GM18870 (cell line): ENCODE results near the gene GRIA1.

Experiments
- ATAC-seq: cut with Tn5 transposase; IDR thresholded peaks from one replicate; pipeline ENCODE4 v1.9.1; 2021; ENCODE audit warnings: moderate library complexity; ENCODE audit not compliant: unreplicated experiment

GRIA1 gene

DNA sequence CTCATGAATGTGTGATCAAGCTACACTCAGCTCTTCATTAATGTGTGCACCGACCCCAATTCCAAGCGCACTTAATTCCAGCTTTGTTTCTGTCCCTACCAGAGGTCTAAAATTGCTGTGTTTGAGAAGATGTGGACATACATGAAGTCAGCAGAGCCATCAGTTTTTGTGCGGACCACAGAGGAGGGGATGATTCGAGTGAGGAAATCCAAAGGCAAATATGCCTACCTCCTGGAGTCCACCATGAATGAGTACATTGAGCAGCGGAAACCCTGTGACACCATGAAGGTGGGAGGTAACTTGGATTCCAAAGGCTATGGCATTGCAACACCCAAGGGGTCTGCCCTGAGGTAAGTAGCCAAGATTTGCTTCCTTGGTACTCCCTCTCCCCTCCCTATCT lies 279.6 kb downstream of the GRIA1 start:
- no peak for ATAC-seq

DNA sequence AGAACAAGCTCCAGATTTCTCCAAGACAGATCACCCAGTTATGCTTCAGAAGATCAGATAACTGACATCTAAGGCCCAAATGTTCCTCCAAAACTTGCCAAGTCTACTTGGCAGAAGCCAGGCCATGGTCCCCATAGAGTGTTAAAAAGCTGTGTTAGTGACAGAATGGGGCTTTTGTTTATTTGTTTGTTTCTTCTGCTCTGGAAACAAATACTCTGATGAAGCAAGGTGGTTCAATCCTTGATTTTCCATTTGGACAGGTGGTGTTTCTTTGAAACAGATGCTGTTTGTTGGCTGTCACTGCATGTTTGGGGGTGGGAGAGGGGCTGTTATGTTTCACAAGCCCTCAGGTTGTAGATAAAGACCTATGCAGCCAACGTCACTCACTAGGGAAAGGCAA lies 284.2 kb downstream of the GRIA1 start:
- ATAC-seq = no peak

DNA sequence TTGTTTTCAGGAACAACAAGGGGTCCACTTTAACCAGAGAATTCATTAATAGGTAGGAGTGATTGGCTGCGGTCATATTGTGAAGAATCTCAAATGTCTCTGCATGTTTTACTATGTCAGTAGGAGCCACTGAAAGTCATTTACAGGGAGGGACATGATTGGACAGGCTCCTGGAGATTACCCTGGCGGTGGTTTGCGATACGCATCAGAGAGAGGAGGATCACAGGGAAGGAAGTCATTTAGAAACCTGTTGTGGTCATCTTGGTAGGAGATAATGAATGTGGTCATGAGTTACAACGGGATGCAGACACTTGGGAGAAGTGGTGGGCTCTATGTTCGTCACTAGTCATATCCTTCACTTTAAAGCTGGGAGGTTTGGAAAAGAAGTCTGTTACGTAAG lies 285.5 kb downstream of the GRIA1 start:
- no peak for ATAC-seq

DNA sequence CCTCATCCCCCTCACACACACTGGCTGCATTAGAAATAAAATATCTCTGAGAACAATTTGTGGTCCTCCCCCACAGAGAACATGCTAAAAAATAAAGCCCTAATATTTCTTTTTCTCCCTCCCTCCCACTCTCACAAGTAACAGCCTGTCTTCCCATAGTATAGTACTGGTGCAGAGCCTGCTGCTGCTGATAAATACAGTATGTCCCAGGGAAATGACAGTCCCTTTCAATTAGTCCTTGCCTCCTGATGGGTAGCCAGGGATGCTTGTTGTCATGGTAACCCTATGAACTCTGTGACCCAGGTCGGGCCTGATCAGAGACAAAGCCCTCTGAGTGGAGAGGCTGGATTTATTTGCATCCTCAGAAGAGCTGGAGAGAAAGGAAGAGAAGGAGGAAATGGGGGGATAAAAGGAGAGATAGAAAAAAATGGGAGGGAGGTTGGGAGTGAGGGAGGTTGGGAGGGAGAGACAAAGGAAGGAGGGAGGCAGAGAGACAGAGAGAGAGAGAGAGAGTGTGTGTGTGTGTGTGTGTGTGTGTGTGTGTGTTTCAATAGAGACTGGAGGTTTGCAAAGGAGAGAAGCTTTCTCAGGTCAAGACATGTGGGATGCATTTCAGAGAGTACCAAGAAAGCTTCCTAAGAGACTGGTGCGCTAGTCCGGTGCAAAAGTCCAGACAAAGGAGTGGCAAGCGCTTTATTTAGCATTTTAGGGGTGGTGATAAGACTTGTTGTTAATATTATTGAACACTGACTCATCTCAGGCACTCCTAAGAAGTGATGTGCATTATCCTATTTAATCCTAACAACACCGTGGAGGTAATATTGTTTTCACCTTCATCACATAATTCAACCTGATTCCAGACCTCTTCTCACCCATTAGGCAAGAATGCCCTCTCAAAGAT lies 287.5 kb downstream of the GRIA1 start:
- no peak for ATAC-seq

DNA sequence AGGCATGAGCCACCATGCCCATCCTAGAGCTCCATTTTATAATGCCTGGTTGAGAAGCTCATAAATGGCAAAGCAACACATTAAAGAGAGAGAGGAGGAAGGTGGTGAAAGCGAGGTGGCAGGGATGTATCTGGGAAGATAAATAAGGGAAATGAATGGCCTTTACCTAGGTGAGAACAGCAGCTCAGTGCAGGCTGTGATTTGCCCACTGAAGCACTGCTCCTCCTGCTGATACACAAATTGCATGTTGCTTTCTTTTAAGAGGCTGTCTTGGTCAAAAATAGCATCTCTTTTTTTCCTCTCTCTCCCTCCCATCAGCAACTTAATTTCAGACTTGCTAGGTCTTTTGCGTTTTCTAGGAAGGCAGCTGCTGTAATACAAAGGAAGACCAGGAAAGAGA lies 289.4 kb downstream of the GRIA1 start:
- ATAC-seq = no peak

DNA sequence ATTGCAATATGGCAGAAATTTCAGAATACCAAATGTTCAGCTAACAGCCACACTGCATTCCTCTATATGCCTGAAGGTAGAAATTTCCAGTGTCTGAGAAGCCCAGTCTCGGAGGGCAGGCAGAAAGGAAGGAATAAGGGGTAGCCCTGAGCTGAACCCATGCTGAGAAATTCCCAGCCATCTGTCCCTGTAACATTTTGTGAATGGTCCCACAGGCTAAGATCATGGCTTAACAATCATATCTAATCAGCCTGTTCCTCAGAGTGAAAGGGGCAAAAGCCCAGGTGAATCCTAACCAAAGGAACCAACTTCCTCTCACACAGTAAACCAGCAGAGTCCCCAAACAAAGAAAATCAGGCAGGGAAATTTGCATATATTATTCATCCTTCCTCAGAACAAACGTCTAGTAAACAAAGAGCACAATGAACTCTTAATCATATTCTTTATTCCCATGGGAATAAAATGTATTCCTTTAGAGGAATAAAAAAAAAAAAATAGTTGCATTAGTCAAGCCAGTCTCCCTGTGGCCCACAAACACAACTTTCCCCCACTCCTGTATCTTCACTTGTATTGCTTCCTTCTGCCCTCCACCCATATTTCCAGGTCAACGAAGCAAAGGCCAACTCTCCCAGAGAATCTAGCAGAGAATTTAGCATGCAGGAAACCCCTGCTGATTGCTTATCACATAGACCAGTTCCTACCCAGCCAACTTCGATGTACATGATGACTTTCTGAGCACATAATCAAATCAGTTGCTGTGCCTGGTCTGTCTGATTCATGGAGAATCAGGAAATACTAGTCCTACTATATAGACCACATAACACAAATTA lies 290.6 kb downstream of the GRIA1 start:
- ATAC-seq = no peak

DNA sequence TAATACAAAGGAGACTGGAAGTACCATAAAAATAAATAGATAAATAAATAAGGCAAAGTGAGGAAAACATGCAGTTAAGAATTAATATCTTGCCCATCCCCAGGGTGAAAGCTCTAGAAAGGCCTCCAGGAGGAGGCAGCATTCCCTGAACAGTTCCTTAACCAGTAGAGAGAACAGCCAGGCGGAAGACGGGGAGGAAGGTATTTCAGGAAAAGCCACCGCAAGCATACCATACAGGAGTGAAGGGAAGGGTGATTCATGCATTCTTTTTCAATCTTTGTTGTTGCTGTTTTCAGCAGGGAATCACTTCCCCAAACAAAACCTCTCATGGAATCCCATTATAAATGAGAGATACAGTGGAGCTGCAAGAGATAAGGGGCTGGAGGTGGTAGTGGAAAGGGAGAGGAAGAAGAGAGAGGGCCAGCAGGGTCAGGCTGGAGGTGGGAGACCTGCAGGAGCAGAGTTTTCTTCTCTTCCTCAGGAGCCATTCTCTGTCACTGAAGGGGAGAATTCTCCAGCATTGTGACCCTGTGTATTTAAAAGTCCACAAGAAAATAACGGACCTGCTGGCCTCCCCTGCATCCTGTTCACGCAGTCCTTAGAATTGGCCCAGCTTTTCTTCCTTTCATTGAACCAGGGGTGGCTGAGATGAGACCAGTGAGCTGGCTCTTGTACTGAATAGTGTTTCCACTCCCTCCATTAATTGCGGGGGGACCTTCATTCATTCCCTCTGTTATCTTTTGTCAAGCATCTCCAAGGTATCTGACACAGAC lies 292.3 kb downstream of the GRIA1 start:
- no peak for ATAC-seq

DNA sequence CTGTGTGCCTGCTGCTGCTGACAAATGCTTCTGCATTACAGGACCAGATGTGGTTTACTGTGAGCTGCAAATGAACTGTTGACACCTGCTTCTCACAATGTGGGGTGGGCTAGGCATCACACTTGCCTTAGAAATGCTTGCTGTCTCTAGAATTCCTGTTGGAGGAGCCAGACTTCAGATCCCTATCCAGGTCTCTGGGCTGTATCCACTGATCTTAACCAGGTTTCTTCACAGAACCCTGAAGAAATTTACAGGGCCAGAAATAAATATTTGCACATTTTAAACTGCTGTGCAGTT lies 292.8 kb downstream of the GRIA1 start:
- no peak for ATAC-seq

DNA sequence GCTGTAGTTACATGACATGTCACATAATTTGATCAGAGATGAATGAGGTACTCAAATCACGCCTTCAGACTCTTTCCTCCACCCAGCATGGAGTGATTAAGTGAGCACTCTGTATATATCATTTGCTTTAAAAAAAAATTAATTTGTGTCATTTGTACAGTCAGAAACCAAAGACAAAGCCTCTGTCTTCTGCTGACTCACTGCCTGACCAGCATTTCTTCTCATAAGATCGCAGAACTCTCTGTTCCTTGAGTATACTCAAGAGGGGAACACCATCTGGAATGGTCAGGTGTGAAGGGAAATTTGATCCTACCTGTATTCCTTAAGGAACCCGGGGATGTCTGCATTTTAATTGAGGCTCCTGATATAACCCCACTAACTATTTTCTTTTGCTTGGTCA lies 293.8 kb downstream of the GRIA1 start:
- ATAC-seq = no peak

DNA sequence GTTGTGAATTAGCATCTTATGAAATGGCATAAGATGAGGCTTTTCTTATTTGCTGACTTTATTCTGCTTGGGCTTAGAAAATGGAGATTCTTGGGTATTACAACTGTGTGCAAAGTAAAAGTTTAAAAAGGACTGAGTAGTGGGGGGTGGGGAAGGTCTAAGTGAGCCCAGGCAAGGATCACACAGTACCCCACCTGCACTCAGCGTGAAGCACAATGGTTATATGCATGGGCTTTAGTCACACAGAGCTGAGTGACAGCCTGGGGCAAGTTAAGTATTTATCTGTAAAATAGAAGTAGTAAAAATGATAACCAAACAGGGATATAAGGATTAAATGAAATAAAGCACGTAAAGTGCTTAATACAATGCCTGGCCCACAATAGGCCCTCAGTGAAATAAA lies 300.9 kb downstream of the GRIA1 start:
- ATAC-seq = no peak

DNA sequence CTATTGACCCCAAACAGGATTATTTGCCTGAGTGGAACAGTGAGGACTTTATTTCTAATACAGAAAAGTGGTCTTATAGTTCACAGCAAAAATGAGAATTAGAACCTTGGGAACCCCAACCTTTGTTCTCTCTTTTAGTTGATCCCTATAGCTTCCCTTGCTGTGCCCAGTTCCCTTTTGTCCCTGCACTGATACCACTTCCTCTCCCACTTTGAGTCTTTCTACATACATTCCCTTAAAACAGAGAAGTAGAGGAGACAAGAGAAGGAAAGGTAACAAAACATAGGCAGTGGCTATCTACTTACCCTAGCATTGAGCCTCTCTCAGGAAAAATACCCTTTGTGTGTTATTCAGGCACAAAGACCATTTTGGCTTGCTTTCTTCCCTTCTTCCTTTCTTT lies 301.8 kb downstream of the GRIA1 start:
- no peak for ATAC-seq

DNA sequence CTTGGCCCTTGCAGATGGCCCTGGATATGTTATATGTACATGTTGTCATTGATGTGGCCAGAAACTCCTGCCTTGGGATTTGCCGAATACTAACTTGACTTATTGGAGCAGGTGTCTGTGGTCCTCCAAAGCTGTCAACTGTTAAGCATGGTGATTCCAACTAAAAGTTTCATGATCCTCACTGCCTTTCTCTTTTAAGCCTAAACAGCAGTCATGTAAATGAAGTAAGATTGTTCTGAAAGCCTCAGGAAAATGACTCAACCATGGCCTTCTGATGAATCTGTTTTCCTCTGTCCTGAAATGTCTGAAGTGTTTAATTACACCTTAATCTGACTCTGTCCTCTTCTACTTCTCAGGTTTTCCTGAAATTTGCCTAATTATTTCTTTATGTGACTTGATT lies 303.2 kb downstream of the GRIA1 start:
- no peak for ATAC-seq

DNA sequence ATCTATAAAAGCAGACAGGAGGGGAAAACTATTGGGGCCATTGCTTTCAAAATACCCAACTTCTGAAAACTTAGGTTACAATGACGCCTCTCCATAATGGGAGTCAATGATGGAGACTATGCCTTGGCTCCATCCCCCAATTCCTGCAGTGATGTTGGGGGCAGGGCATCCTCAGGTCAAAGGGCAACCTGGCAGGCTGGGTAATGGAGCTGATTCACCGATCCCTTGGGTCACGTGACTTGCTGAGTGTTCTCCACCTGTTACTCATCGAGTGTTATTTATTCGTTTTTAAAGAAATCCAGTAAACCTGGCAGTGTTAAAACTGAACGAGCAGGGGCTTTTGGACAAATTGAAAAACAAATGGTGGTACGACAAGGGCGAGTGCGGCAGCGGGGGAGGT lies 303.9 kb downstream of the GRIA1 start:
- no peak for ATAC-seq

DNA sequence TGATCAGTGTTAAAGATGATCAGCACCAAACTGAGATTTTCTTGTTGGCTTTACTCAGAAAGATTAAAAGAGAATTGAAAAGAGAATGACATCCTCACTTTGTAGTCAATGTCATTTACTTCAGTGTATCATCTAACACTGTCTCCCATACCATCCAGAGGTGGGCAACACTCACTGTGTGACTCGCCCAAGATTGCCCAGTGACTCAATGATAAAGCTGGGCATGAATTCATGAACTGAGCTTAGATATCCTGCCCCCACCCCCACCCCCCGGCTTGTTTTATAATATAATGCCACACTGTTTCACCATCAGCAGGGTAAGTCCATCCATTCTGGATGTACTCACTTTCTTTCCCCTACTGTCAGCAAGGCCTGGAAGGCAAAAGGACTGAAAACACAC lies 306.1 kb downstream of the GRIA1 start:
- no peak for ATAC-seq

DNA sequence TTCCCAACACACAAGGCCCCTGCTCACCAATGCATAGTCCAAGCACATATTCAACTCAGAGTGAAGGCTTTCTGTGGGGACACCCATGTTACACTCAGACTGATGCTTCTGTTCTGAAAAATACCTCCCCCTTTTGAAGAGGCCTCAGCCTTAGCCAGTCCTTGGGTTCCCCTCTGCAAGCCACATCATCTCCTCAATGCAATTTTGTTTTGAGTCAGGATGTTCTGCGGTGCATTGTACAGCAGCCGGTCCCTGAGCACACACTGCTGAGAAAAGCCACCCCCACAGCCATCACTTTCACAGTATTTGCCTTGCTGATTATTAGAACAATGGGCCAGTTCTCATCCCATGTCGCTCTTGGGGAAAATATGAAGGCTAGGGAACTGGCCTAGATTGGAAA lies 307.0 kb downstream of the GRIA1 start:
- ATAC-seq = peak; percentile 95

DNA sequence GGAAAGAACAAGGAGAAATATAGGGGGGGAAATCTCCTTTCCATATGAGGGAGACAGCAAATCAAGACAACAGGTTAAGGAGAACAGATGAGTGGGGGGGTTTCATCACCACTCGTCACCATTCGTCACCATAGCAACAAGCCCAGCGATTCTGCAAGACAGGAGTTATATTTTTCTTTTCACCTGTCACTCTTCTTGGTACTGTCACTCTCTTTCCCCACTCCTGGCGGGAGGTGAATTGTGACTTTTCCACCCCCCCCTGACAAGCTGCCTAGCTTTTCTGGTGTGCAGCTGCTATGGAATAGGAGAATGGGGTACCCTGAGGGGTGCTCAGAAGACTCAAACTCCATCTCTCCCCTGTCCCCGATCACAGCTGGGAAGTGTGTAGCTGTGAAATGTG lies 308.4 kb downstream of the GRIA1 start:
- ATAC-seq = no peak

DNA sequence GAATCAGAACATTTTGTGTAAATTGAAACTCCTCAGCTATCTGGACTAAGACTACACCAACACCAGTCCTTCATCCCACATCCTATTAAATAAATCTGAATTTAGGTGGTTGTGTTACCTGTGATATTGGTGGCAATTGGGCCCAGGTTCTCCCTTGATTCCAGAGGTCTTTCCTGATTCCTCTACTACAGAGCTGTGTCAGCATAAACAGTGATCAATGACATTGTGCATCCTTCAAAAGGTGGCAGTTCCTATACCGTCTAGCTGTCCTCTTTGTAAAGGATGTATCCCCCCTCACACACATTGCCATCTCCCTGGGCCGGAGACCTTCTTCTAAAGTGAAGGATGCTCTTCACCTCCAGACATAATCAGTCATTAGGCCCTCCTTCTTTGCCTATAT lies 309.0 kb downstream of the GRIA1 start:
- no peak for ATAC-seq

DNA sequence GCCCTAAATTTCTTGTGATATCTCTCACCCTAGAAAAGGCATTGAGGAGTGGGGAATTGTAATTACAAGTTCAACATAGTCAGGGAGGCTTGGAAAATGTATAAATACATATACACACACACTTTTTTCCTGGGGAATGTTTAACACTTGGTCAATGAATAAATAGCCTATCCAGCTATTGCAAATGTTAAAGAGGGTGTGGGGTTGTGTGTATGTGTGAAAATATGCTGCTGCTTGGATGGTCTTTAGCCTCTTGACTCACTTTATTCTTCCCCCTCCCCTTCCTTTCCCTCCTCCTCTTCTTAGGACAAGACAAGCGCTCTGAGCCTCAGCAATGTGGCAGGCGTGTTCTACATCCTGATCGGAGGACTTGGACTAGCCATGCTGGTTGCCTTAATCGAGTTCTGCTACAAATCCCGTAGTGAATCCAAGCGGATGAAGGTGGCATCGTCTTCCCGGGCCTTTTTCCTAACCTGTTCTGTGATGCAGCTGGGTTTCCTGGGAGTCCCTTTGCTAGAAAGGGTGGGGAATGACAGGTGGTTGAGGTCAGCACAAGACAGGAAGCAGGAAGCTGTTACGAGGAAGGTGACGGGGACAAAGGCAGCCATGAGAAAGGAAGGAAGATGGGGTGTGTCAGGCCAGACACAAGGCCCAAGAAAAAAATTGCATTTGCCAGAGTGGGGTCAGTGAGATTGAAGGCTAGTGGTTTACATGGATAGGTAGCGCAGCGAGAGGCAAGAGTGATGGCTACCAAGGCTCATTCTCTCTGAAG lies 311.8 kb downstream of the GRIA1 start:
- no peak for ATAC-seq

DNA sequence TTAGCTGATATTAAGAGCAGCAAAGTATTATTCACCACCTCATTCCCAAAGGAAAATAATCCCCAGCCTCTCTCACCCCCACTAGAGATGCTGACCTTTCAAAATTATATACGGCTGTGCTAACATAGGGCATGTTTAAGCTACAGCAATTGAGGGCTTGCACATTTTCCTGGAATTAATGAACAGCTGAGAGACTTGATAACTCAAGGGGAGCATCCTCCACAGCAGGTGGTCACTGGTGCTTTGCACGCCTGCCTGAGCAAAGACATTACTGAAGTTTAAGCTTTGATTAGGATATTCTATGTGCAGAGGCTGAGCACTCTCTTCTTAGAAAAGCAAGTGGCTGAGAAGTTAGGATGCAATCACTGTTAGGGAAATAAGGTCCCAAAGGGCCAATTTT lies 317.3 kb downstream of the GRIA1 start:
- ATAC-seq = no peak

DNA sequence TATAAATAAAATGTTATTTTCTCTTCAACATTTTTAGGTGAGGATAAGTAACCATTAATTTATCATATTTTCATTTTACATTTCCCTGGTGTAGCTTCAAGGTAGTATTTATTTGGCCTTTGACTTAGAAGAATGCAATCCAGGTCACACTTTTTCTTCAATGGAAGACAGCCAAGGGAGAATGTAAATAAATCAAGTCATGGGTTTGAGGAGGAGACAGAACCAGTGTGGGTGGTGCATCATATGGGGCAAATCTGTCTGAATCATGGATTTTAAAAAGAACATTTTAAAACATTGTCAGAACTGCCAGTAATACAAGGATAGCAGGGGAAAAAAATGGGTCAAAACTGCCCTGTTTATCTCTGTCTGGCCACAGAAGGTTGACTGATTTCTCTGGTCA lies 318.7 kb downstream of the GRIA1 start:
- ATAC-seq = no peak

DNA sequence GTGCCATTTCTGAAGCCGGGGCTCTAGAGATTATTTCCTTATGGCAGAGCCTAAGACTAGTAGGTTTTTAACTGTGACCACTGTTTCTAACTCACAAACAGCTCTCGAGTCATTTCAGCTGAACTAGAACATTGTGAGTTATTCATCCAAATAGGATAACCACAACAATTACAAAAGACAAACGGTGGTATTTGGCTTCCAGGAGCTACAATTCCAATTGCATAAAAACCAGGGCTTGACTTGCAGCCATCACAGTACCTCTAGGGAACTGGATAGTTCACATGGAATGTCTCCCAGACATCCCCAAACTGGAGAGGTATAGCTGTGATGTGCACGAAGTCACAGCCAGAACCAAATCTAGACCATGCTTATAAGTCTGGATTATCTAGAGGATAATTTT lies 323.4 kb downstream of the GRIA1 start:
- ATAC-seq = no peak
